Ishikawa (cell line): ENCODE results near the gene IL10RA.

ENCODE experiments used
- CEBPB ChIP-seq: IDR thresholded peaks from 2 replicates; pipeline ENCODE4 v1.6.1; 2012
- CREB1 ChIP-seq: IDR thresholded peaks from 2 replicates; pipeline ENCODE4 v1.6.1; 2012; ENCODE audit warnings: low read depth
- EGR1 ChIP-seq: IDR thresholded peaks from 2 replicates; pipeline ENCODE4 v1.6.1; 2012
- EP300 ChIP-seq: IDR thresholded peaks from 2 replicates; pipeline ENCODE4 v1.6.1; 2012; ENCODE audit warnings: borderline replicate concordance
- FOXM1 ChIP-seq: IDR thresholded peaks from 2 replicates; pipeline ENCODE4 v1.6.1; 2012; ENCODE audit warnings: low read depth, borderline replicate concordance
- MAX ChIP-seq: IDR thresholded peaks from 2 replicates; pipeline ENCODE4 v1.6.1; 2012
- NFIC ChIP-seq: IDR thresholded peaks from 2 replicates; pipeline ENCODE4 v1.6.1; 2012
- RAD21 ChIP-seq: IDR thresholded peaks from 2 replicates; pipeline ENCODE4 v1.6.1; 2012; ENCODE audit warnings: low read depth
- TAF1 ChIP-seq: IDR thresholded peaks from 2 replicates; pipeline ENCODE4 v1.6.1; 2012; ENCODE audit warnings: low read depth, mild to moderate bottlenecking
- TCF12 ChIP-seq: IDR thresholded peaks from 2 replicates; pipeline ENCODE4 v1.6.1; 2012; ENCODE audit warnings: low read depth
- YY1 ChIP-seq: IDR thresholded peaks from 2 replicates; pipeline ENCODE4 v1.6.1; 2012; ENCODE audit warnings: low read depth
- ZBTB7A ChIP-seq: IDR thresholded peaks from 2 replicates; pipeline ENCODE4 v1.6.1; 2012; ENCODE audit warnings: low read depth
- TF ChIP-seq, protein P1 (sequence below): IDR thresholded peaks from 2 replicates; pipeline ENCODE4 v1.6.1; 2012; ENCODE audit warnings: low read depth, mild to moderate bottlenecking

DNA sequence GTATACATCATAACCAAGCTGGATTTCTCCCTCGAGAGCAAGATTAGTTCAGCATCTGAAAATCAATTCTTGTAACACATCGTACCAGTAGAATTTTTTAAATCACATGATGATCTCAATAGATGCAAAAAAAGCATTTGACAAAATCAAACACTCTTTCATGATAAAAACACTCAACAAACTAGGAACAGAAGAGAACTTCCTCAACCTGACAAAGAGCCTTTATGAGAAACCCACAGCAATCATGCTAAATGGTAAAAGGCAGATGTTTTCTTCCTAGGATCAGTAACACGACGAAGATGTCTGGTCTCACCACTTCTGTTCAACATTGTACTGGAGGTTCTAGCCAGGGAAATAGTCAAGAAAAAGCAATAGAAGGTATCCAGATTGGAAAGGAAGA is 56.6 kb downstream of the IL10RA start:
- TF ChIP-seq EP300 (no peak), FOXM1 (no peak), CEBPB (no peak), RAD21 (no peak), TAF1 (no peak), CREB1 (no peak), TCF12 (no peak), ZBTB7A (no peak), EGR1 (no peak), NFIC (no peak), MAX (no peak), YY1 (no peak)
- TF ChIP-seq, protein P1, sequence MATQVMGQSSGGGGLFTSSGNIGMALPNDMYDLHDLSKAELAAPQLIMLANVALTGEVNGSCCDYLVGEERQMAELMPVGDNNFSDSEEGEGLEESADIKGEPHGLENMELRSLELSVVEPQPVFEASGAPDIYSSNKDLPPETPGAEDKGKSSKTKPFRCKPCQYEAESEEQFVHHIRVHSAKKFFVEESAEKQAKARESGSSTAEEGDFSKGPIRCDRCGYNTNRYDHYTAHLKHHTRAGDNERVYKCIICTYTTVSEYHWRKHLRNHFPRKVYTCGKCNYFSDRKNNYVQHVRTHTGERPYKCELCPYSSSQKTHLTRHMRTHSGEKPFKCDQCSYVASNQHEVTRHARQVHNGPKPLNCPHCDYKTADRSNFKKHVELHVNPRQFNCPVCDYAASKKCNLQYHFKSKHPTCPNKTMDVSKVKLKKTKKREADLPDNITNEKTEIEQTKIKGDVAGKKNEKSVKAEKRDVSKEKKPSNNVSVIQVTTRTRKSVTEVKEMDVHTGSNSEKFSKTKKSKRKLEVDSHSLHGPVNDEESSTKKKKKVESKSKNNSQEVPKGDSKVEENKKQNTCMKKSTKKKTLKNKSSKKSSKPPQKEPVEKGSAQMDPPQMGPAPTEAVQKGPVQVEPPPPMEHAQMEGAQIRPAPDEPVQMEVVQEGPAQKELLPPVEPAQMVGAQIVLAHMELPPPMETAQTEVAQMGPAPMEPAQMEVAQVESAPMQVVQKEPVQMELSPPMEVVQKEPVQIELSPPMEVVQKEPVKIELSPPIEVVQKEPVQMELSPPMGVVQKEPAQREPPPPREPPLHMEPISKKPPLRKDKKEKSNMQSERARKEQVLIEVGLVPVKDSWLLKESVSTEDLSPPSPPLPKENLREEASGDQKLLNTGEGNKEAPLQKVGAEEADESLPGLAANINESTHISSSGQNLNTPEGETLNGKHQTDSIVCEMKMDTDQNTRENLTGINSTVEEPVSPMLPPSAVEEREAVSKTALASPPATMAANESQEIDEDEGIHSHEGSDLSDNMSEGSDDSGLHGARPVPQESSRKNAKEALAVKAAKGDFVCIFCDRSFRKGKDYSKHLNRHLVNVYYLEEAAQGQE: no peak
